Measurements from ENCODE around the gene FMO3.

- TF ChIP-seq CTCF (IDR thresholded peaks at IDR 0.05; ENCODE audit: extremely low read depth in 1 of 2, insufficient read depth in 1 of 2, low read depth in 1 of 2, low read length in 2 of 2) (no peak), POLR2AphosphoS5 (IDR thresholded peaks at IDR 0.05; ENCODE audit: insufficient read depth, low read depth, low read length) (no peak), MYC (IDR thresholded peaks at IDR 0.05; ENCODE audit: low read depth, low read length) (no peak), POLR2A (IDR thresholded peaks at IDR 0.05; ENCODE audit: low read depth, low read length) (no peak), FOS (IDR thresholded peaks at IDR 0.05; ENCODE audit: borderline replicate concordance, insufficient read depth, low read length) (no peak), EZH2 (IDR thresholded peaks at IDR 0.05; ENCODE audit: borderline replicate concordance, low read depth, low read length, severe bottlenecking) (no peak), JUN (IDR thresholded peaks at IDR 0.05; ENCODE audit: borderline replicate concordance, insufficient read depth, insufficient read length, low read depth) (no peak), GATA2 (IDR thresholded peaks at IDR 0.05; ENCODE audit: insufficient read depth, insufficient read length, low read depth, low read length) (no peak)
- TF ChIP-seq, protein P1, sequence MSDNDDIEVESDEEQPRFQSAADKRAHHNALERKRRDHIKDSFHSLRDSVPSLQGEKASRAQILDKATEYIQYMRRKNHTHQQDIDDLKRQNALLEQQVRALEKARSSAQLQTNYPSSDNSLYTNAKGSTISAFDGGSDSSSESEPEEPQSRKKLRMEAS (IDR thresholded peaks at IDR 0.05; ENCODE audit: insufficient read depth, insufficient read length), result no peak
Measured at GRCh38 chr1:171081763-171082201, 8.9 kb upstream of the FMO3 start.
